ENCODE results near the gene RFK.

DNA sequence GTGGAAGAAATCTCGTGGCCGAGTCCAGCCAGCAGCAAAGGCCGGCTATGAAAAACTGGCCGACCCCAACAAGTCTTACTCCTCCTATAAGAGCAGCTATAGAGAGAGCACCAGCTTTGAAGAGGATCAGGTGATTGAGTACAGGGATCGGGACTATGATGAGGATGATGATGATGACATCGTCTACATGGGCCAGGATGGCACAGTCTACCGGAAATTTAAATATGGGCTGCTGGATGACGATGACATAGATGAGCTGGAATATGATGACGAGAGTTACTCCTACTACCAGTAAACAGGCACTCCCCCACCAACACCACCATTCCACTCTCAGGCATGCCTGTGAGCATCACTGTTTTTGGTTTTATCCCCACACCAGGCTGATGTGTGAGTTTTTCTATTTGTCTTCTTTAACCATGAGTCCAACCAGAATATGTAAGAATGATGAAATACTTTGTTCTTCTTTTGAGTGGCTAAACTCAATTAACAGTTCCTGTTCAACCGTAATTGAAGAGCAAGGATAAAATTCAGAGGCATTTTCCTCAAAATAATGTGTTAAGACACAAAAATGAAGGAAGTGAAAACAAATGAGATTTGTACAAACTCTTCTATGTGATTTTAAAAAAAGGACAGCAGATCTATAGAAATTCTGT is 35.5 kb downstream of the RFK start:
- TF ChIP-seq, protein P1, sequence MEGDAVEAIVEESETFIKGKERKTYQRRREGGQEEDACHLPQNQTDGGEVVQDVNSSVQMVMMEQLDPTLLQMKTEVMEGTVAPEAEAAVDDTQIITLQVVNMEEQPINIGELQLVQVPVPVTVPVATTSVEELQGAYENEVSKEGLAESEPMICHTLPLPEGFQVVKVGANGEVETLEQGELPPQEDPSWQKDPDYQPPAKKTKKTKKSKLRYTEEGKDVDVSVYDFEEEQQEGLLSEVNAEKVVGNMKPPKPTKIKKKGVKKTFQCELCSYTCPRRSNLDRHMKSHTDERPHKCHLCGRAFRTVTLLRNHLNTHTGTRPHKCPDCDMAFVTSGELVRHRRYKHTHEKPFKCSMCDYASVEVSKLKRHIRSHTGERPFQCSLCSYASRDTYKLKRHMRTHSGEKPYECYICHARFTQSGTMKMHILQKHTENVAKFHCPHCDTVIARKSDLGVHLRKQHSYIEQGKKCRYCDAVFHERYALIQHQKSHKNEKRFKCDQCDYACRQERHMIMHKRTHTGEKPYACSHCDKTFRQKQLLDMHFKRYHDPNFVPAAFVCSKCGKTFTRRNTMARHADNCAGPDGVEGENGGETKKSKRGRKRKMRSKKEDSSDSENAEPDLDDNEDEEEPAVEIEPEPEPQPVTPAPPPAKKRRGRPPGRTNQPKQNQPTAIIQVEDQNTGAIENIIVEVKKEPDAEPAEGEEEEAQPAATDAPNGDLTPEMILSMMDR (optimal IDR thresholded peaks at IDR 0.05 in 1 of 3, IDR thresholded peaks at IDR 0.05 in 1 of 3, conservative IDR thresholded peaks at IDR 0.05 in 1 of 3; ENCODE audit: extremely low read depth in 1 of 3, insufficient read depth in 2 of 3, low read length in 3 of 3) = no peak
- no peak for TF ChIP-seq EZH2 (IDR thresholded peaks at IDR 0.05; ENCODE audit: low read length)
